Stimulated activated CD8-positive, alpha-beta memory T cell treated with anti-CD3 and anti-CD28 coated beads, Interleukin-12 subunit alpha, Interleukin-12 subunit beta, amount 100 ng/mL, for 24 hours (primary cell): ENCODE data around the gene ZNF222.

Experiments used
- DNase-seq: peaks from one replicate; pipeline ENCODE4 v3.0.0-alpha.2; 2020; ENCODE audit errors: extremely low read depth

ZNF222 gene

GRCh38 chr19:44025217-44025936 is at the start of gene ZNF222:
TSS of gene ZNF222 (plus strand) at chr19:44025379. CDS start at chr19:44025437, 58 bp downstream.
- DNase-seq = peak; percentile 52

GRCh38 chr19:43976732-43977131 is 48.4 kb upstream of the ZNF222 start:
- DNase-seq = no peak

DNA sequence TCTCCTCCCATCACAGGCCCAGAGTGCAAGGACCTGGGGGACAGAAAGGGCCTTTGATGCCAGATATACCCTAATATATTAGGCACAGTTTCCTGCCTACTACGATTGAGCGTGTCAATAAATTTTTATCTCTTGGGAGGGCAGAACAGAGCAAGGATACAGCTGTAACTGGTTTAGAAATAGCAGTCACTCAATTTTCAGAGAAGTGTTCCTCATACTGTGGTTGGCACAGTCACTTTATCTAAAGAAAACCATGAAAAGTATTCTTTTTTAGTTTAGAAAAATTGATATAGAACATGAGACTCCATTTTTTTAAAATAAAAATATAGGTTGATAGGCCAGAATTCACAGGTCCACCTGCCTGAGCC is 41.7 kb upstream of the ZNF222 start:
- DNase-seq = no peak

- peak; percentile 39 for DNase-seq
These were observed 41.1 kb upstream of the ZNF222 start, which contains the start of gene ZNF155 for GRCh38 chr19:43983912-43984686. TSS of gene ZNF155 (plus strand) at chr19:43984188. CDS start at chr19:43988544, 4,356 bp downstream.

GRCh38 chr19:43984687-43985000 is 40.5 kb upstream of the ZNF222 start:
- no peak for DNase-seq

- no peak for DNase-seq
These were observed 27.4 kb upstream of the ZNF222 start for GRCh38 chr19:43997631-43998290.

DNA sequence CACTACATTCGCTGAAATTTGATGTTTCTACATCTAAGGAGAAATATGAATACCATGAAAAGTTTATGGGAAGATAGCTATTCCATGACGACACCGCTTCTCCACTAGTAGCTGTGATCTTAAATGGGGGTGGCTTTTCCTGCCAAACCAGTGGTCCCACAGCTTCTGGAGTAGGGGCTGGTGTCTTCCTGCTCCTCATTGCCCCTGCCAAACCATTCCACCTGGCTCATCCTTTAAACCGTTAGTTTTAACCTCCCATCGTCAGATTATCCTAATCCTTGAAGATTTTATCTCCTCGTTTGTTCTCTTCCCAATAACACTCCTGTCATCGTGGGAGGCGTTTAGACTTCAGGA is 23.0 kb upstream of the ZNF222 start:
- DNase-seq = no peak

DNA sequence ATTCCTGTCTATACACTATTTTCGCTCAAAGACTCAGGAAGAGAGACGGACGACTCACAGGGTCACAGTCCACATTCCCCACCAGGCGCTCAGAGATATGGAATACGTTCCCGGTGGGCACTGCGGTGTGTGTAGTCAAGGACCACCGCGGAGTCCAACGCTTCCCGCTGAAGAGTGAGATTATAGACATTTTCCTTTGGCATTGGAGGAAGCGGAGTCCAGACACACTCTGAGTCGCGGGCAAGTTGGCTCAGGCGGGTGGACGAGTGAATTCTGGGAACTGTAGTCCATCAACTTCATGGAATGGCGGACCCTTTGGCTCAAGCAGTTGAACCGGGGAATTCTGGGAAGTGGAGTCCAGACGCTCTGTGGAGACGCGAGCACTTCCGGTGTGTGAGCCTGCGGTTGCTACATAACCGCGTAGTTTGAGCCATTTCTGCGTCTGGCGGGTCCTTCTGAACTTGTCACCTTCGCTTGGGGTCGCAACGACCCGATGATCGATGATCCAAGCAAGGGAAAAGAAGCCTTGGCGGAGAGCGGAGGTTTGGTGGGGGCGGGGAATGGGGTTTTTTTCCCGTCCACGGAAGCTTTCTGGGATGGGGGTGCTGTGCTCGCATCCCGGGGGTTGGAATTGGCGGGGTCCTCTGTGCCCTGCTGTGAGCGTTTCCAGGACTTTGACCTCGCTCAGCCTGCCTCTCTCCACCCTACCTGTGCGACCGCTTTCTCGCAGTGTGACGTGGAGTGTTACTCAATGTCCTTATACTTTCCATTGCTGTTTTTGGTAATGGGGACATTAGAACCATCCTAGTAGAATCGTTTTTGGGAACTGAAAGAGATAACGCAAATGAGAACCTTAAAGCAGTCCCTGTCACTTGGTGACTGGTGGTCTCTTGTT is 22.4 kb upstream of the ZNF222 start, which contains the start of gene ZNF230:
ZNF230 (plus strand) TSS at position 392 of the 895 bp plus-strand sequence. CDS start 4,122 bp downstream, outside the sequence.
- peak; percentile 52 for DNase-seq

DNA sequence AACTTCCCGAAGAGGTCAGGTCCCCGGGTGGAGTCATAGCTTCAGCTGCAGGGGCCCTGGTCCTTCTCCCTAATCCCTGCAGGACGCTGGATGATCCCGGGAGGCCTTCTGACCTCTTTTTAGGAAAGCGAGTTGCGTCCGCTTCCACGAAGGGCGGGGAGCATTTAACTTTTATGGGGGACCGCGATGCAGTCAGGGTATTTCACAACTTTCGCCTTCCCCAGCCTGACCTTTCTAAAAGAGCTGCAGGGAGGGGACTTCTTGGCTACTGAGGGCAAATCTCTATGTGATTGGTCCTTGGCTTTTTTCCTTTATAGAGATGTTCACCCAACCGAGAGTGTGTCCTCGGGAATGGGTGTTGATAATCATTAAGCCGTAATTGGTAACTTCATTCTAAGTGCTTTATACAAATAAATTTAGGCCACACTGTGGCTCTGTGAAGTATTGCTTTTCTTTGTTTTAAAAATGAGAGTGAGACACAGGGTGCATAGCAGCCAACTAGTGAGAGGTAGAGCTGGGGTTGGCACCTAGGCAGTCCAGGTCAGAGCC is 21.6 kb upstream of the ZNF222 start:
- no peak for DNase-seq

GRCh38 chr19:44005973-44006372 is 19.2 kb upstream of the ZNF222 start:
- no peak for DNase-seq

DNA sequence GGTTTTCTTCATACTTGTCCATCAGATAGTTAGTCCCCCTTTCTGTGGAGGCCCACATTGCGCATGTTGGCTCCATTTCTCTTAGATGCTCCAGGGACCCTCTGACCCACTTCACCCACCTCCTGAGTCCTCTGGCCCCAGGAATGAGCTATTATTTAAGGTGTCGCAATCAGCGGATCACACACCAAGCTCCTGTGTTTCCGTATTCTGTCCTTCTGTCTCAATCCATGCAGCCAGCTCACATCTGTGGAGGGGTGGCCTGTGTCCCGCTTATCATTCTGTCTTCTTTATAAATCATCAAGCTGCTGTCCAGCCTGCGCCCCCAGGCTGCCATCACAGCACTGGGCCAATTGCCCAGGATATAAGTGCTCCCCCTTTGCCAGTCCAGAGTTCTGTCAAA is 17.7 kb upstream of the ZNF222 start:
- DNase-seq = no peak

GRCh38 chr19:44010468-44010867 is 14.7 kb upstream of the ZNF222 start:
- DNase-seq = no peak

DNA sequence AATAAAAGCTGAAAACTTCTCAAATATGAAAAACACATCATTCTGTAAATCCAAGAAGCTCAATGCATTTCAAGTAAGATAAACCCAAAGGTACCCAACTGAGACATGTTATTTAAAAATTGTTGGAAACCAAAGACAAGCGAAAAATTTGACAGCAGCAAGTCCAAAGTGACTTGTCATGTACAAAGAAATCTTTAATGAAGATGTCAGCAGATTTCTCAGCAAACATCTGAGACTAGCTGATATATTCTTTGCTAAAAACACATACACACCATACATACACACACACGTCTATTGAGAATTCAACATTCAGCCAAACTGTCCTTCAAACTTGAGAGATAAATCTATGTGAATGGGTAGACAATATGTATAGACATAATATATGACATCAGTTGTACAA is 5.7 kb upstream of the ZNF222 start:
- DNase-seq = no peak

DNA sequence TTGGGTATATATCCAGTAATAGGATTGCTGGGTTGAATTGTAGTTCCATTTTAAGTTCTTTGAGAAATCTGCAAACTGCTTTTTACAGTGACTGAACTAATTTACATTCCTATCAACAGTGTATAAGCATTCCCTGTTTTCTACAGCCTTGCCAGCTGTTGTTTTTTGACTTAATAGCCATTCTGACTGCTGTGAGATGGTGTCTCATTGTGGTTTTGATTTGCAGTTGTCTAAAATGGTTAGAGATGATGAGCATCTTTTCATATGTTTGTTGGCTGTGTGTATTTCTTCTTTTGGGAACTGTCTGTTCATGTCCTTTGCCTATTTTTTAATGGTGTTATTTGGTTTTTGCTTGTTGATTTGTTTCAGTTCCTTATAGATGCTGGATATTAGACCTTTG is 4.0 kb upstream of the ZNF222 start:
- DNase-seq = no peak

DNA sequence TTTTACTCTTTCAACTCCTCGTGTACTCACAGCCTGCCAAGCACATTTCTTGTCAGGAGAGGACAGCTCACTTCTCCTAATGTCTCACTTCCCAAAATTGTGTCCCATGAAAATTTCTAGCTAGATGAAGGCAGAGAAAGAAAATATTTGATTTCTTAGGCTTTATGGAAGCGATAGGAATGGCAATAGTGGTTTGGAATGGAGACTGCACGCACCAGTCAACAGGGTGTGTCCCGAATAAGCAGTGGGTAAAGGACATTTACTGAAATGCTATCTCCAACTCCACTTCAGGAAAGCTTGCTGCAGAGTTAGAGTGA is 321 bp upstream of the ZNF222 start:
- no peak for DNase-seq

DNA sequence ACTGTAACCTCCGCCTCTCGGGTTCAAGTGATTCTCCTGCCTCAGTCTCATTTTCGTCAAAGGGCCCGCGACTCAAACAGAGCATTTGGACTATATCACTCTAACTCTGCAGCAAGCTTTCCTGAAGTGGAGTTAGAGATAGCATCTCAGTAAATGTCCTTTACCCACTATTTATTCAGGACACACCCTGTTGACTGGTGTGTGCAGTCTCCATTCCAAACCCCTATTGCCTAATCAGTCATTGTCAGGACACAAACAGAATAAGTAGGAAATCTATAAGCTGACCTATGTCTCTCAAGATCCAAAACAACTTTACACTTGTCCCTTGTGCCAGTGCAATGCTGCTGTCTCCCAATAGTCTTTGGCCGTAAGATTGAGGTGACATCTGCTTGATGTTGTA is 1.4 kb downstream of the ZNF222 start:
- no peak for DNase-seq

GRCh38 chr19:44032001-44032610 is 6.9 kb downstream of the ZNF222 start:
- no peak for DNase-seq

GRCh38 chr19:44042147-44042546 is 17.0 kb downstream of the ZNF222 start:
- DNase-seq = no peak

- no peak for DNase-seq
These were observed 25.8 kb downstream of the ZNF222 start for GRCh38 chr19:44050740-44051649.
